AG08395 (cell line): ENCODE data around the gene TMEM247.
A peak's percentile ranks its signal among the peaks of the same experiment; 100 is the strongest.

ENCODE experiments used
- DNase-seq: peaks from one replicate; pipeline ENCODE4 v3.0.0; 2012; ENCODE audit warnings: mixed read lengths, low spot score

Gene TMEM247

DNA sequence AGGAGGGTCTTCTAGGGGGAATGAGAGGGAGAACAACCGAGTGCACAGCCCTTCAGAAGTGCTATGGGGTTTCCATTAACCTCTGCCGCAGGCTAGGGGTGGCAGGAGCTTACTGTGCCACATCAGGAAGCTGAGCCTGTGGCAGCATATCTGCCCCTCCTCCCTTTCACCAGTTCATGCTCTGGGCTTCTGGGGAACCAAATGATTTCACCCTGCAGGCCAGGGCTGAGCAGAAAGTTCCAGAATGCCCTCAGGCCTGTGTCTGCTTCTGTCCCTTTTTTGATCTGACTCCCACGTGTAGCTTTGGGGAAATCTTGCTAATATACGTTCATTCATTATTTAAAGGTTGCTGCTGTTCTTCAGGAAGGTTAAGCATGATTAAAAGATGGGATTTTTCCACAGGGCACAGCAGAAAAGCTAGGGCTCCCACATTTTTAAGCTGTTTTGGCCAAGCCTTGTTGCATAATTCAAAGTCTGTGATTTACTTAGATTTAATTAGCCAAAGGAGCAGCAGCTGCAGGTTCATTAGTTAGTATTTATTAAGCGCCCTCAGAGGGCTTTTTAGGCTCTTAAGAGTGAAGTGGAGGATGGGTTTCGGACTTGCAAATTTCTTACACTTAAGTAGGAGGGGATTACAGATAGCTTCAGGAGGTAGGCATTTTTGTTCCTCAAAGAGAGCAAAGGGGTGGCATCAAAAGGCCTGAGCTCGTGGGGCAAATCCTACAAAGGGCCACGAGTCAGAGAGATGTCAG is 10.2 kb downstream of the TMEM247 start:
- DNase-seq = peak; percentile 19

DNA sequence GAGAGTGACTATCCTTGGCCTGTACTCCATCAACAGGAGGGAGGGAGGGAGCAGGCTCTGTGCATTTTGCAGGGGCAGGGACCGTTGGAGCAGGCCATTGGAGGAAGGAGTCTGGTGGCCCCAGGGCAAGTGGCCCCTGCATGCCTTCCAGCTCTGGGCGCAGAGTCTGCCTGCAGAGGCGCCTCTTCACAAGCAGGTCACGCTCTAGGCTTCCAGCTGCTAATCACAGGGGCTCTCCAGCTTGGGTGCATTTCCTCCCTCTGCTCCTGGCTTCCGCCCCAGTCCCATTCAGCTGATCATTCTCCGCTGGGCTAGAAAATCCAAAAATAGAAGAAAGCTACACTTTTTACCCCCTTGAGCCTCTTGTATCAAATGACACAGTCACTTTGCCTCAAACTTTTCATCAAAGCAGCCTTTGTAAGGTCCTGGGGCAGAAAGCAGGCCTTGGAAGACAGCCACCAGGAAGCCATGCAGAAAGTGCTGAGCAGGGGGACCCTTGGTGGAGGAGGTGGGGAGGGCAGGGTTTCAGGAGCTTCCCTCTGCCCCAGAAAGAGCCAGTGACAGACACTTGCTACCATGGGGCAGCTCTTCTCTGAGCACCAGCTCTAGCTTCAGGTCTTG is 11.3 kb downstream of the TMEM247 start:
- DNase-seq = peak; percentile 49

DNA sequence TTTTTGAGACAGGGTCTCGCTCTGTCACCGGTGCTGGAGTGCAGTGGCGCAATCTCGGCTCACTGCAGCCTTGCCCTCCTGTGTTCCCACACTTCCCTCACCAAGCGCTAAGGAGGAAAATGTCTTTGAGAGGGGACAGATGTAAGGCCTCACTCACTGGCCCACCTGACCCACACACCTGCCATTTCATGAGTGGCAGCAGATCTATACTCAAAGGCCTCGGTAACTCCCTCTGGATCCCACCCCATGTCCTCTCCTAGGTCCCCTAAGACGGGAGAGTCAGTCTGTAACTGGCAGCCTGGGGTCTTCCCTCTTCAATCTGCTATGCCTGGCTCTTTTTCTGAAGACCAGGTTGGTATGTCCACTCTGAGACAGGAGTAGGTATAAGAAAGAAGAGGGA is 12.9 kb downstream of the TMEM247 start:
- no peak for DNase-seq

DNA sequence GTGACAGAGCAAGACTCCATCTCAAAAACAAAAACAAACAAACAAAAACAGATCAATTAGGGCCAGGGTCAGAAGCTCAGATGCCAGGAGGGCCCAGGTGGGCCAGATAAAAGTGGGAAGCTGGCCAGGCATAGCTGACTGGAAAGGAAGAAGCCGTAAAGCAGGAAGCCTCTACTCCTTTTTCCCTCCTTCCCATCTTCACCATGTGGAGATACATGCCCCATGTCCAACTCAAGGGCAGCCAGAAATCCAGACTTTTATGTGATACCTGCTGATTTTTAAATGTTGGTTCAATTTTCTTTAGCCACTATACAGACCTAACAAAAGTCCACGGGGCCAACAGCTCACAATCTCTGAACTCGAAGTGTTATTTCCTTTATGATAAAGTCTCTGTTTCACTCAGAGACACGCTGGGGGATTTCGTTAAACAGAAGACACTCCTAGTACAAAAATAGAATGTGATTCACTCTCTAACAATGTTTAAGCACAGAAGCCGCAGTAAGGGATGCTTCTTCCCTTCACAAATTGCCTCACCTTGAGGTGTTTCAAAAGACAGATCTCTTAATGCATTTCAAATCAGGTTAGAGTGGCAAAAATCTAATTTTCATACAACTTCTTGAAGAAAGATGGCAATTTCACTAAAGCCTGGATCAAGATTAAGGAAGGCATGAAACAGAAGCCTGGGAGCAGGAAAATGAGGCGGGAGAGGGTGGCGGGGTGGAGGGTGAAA is 14.0 kb downstream of the TMEM247 start:
- DNase-seq = peak; percentile 30

DNA sequence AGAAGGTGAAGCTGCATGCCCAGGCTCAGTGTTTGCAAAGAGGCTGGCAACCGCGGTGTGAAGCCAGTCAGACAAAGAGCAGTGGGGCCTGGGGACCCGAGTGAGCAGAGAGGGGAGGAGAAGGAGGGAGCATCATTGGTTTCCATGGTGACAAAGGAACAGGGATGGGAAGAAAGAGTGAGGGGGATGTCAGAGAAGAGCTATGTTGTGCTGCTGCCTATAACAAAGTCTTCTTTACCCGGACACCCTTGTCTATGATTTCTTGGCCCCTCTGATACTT is 14.5 kb downstream of the TMEM247 start:
- DNase-seq = no peak

DNA sequence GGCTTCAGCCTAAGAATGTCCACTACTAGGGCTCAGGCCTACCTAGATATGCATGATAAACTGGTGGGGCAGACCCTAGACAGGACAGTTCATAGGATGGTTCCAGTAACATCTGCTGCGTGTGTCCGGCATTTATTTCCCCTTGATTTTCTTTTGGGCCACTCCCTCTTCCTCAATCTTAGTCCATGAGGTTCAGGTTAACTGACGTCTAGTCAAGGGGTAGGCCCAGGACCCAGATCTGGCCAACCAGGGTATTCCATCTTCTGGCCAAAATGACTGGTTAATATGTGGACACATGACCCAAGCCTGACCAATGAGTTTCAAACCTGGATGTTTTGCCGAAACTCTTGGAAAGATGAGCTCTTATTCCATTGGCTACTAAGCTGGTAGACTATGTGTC is 15.2 kb downstream of the TMEM247 start:
- no peak for DNase-seq

DNA sequence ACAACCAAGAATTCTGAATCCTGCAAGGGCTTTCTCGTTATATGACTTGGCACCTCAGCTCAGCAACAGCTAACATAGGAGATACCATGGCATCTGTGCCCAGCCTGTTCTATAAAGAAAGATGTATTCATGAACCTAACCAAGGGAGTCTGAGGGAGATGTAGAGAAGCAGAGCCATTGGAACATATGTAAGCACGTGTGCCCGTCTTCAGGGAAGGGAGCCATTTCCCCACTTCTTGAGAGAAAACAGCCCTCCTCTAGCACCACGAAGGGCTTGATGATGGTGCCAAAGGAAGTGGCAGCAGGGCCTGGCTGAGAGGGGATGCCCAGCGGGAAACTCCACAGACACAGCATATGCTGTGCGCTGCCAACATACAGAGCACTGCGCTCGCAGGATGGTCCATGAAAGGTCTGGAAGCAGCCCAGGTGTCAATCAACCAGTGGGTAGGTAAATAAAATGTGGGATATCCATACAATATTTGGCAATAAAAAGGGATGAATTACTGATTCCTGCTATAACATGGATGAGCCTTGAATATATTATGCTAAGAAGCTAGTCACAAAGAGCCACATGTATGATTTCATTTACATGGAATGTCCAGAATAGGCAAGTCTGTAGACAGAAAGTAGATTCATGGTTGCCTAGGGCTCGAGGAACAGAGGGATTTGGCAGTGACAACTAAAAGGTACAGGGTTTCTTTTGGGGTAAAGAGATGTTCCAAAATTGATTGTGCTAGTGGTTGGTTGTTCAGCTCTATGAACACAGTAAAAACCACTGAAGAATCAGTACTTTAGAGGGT is 16.1 kb downstream of the TMEM247 start:
- DNase-seq = peak; percentile 30

DNA sequence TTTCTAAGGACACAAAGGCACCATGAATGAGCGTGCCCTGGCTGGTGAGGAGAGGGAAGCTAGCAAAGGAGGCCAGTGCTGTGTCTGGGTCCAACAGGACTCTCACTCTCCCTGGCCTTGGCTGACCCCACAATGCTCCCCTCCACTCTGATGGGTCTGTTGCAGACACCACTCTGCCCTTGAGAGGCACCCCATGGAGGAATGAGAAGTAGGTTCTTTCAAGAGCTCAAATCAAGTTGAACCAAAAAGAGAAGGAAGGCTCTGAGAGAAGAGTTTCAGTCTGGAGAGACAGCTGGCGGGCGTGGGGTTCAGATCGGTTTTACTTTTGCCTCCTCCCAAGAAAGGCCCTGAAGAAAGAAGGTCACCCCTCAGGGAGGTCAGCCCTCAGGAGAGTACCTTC is 18.4 kb downstream of the TMEM247 start:
- no peak for DNase-seq

DNA sequence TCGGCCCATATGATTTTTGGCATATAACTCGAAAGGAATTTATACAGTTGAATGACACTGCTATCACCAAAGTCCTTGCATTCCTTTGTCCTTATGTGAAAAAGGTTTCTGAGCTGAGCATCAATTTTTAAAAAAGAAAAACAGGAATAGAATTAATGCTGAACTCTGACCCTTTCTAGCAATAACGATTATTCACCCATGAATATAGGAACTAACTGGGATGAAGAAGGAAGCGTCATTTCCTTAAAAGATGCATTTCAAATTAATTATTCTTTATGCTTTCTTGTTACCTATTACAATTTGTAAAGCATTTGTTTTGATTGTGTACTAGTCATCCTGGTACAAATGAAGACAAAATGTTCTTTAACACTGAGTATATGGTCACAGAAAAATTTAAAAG is 19.3 kb downstream of the TMEM247 start:
- DNase-seq = no peak

DNA sequence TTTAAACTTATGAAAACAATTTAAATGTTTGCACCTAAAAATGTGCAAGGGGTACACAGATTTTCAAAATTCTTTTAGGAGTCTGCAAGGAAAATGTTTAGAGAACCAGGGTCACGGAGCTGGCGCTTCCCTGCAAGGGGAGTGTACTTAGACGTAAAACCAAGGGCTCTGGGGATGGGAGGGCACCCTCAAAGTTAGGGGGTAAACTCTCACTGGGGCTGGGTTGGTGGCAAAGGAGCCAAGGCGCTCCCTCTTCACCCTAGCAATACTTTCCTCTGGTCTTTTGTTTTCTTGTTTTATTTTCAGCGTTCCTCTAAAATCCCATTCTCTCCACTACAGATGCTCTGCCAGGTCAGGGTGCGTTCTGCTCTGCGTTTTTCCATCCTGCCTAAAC is 20.0 kb downstream of the TMEM247 start:
- no peak for DNase-seq

DNA sequence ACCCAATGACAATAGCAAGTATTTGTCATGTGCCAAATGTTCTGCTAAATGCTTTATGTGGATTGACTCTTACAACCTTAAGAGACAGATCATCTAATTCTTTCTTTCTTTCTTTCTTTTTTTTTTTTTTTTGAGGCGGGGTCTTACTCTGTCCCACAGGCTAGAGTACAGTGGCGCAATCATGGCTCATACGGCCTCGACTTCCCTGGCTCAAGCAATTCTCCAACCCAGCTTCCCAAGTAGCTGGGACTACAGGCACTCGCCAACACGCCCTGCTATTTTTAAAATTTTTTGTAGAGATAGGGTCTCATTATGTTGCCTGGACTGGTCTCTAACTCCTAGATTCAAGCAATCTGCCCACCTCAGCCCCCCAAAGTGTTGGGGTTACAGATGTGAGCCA is 21.4 kb downstream of the TMEM247 start:
- no peak for DNase-seq

DNA sequence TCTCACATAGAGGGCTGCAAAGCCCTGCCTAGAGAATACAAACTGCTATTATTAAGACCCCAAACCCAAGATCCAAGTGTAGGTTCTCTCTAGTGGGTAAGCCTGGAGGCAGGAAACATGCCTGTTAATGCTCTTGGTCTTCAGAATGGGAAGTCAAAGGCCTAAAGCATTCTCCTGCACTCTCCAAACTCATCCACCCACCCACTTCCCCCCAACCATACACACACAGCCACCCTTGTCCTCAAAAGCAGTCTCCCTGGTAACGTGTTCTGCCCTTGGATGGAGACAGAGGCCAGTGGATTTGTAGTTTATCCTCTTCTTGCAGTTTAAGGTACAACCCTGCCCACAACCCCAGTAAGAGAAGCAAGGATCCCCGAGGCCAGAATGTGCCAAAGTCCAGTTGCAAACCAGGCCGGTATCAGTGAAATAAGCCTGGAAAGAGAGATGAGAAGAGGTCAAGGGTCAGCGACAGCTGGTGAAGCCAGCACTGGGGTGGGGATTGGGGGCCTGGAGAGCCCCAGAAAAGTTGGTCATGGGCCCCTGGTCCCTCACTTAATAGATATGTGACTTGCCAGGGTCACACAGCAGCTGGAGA is 23.0 kb downstream of the TMEM247 start:
- DNase-seq = no peak

DNA sequence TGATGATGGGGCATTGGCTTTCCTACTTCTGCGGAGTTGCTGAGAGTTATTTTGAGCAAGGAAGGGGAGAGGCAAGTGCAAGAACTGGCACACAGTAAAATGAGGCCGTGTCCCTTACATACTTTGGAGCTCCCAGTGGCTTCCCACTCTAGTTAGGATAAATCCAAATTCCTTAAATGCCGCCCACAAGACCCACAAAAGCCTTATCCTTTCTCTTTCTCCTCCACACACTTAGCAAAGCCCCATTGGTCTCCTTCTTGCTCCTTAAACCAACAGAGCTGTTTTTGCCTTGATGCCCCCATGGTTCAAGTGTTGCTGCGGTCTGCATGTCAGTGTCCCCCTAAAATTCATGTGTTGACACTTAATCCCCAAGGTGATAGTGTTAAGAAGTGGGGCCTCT is 24.3 kb downstream of the TMEM247 start:
- DNase-seq = no peak

DNA sequence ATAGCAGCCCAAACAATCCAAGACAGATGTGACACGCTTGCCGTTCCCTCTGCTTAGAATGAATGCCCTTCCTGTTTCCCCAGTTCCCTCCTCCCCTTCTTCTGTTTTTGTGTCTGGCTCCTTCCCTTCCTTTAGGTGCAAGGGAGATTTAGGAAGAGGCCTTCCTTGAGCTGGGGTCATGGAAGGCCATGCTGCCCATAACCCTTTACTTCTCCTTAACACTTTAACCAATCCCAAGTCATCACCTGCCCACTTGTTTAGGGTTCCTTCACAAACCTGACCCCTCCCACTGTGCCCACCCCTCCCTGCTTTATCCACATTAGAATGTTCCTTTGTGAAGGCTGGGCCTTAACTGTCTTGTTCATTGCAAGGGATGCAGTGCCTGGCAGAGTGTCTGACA is 24.9 kb downstream of the TMEM247 start:
- DNase-seq = no peak

DNA sequence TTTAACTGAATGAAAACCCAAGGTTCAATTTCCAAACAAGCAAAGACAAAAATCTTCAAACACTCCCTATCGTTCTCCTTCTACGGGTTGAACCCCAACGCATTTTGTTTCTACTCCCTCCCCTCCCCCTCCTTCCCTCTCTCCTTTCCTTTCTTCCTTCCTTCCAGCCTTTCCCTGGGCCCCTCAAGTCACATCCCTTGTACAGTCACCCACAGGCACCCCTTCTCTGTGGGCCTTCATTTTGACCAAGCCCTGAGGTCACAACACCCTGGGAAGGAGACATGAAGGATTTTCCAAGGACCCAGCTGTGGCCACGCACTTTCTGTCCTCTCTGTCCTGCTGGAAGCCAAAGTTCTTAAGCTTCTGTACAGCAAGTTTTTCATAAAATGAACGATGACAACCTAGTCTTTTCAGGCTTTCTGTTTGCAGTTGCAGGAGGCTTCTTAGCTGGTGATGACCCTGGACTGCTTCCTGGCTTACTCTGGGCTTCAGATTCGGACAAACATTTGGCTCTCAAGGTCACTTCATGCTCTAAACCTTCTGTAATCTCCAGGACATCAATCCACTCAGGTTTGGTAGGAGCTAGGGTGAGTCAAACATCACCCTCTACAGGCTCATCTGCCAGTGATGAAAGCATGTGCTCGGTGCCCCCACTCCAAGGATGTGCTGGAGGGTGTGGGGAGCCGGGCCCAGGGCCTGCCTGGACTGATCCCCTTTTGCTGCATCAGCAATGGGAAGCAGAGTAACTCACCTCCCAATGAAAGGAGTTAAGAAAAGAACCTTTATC is 25.5 kb downstream of the TMEM247 start:
- no peak for DNase-seq

DNA sequence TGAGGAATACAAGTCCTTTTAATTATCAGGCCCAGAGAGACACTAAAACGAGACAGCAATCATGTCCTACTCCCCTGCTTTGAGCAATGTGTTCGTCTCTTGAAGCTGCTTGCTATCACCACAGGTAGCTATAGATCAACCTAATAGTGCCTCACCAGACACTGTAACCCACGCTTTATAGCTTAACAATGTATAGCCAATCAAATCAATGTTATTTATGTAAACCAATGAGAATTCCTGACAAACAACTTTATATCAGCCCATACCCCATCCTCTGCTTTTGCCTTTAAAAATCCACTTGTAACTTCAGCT is 26.1 kb downstream of the TMEM247 start:
- no peak for DNase-seq

DNA sequence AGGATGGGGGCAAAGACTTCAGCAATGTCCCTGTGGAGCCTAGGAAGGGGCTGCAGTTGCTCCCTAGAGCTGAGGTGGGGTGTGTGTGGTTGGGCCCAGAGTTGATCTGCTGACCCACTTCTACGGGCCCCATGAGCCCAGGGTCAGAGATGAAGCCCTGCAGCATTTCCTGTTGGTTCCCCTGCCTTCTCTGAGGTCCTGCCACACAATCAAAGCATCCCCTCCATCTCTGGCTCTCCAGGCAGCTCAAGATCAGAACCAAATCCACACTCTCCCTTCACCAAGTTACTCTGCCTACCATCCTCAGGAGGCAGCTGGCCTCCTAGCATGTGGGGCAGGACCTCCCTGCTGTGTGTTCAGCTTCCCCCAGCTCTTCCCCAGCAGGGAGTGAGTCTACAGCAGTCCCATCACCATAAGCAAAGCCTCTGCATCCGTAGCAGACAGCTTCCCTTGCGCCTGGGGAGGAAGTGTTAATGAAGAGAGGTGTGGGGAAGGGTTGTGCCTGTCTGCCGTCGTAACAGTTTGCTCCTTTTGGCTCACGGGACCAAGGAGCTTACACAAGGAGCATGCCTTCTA is 26.9 kb downstream of the TMEM247 start:
- no peak for DNase-seq

DNA sequence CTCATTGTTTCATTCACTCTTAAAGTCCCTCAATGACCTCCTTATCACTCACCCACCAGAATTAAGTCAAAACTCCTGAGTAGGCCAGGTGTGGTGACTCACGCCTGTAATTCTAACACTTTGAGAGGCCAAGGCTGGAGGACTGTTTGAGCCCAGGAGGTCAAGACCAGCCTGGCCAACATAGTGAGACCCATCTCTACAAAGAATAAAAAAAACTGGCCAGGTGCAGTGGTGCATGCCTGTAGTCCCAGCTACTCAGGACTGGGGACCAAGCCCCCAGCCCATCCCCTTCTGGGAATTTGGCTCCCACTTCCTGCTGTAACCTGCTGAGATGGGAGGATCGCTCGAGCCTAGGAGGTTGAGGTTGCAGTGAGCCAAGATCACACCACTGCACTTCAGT is 28.9 kb downstream of the TMEM247 start:
- DNase-seq = no peak

DNA sequence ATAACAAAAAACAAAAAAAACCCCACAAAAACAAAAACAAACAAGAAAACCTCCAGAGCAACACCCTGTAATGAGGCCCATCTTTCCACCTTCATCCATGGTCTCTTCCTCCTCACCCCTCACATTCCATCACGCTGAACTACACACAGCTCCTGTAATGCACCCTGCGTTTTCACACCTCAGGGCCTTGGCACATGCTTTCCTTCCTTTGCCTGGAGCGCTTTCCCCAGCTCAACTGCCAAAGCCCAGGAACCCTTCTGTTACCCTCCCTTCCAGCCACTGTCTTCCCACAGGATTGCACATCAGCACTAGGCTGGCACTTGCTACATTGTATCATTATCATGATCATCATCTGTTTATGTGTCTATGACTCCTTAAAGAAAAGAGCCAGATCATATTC is 29.4 kb downstream of the TMEM247 start:
- no peak for DNase-seq

DNA sequence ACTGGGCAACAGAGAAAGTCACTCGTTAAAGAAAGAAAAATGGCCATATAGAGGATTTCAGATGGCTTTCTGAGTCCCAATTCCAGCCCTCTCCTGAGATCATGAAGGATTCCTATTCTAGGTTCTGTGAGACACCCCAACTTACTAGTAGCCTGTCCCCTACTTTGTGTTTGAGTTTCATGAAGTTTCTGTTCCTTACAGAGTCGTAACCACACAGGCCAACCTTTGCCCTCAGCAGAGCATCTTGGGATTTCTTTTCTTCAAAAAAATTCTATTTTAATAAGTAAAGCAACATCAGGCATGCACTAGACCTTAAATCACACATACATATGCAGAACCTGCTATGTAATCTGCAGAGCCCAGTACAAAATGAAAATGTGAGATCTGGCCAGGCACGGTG is 30.4 kb downstream of the TMEM247 start:
- DNase-seq = no peak

DNA sequence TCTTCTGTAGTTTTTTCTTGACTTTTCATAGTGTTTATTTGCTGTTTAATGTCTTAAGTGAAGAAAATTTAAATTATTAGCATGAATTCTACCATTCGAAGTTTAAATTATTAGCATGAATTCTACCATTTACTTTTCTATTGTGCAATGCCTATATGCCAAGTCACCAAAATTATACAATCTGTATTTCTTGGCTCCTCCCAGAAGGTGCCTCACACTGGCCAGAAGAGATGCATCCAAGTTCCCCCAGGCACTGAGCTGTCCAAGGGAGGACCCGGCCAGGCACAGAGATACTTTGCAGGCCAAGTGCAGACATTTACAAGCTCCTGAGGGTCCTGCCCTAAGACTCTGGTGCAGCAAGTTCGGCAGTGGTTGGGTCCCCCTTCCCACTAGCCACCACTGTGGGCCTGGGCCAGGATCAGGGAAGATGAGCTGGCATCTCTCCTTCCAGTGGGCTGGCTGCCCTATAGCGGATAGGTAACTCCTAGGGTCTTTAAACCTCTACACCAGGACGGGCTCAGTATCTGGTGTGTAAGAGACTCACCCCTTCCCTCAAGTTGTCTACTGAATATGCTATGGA is 31.3 kb downstream of the TMEM247 start:
- no peak for DNase-seq
